Activated CD8-positive, alpha-beta memory T cell treated with anti-CD3 and anti-CD28 coated beads, Interleukin-2, amount 50 U/mL, for 48 hours (primary cell): ENCODE data around the gene FNDC3B.

Experiments used
- DNase-seq: peaks from one replicate; pipeline ENCODE4 v3.0.0-alpha.2; 2020

The FNDC3B gene

GRCh38 chr3:172379372-172379771, 340.0 kb downstream of the FNDC3B start:
- no peak for DNase-seq

GRCh38 chr3:172380632-172381031, 341.3 kb downstream of the FNDC3B start:
- DNase-seq = no peak

GRCh38 chr3:172383306-172383796, 344.0 kb downstream of the FNDC3B start:
- DNase-seq = no peak

DNA sequence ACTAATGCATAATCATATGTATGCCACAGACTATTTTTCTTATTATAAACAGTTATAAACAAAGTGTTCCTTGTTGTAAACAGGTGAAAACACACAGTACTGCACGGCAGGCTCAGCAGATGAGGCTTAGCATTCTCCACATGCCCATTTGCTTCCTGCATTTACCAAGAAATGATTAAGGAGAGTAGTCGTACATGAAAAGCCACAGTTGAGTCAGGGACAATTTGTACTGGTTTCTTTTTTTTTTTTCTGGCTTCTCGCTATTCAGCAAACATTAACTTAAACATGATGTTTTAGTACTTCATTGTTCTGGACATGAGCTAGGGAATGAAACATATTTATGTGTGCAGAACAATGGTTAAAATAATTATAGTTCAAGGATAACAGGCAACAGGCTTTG, 345.5 kb downstream of the FNDC3B start:
- no peak for DNase-seq

- DNase-seq = no peak
Observed at GRCh38 chr3:172387728-172388127, 348.4 kb downstream of the FNDC3B start.

DNA sequence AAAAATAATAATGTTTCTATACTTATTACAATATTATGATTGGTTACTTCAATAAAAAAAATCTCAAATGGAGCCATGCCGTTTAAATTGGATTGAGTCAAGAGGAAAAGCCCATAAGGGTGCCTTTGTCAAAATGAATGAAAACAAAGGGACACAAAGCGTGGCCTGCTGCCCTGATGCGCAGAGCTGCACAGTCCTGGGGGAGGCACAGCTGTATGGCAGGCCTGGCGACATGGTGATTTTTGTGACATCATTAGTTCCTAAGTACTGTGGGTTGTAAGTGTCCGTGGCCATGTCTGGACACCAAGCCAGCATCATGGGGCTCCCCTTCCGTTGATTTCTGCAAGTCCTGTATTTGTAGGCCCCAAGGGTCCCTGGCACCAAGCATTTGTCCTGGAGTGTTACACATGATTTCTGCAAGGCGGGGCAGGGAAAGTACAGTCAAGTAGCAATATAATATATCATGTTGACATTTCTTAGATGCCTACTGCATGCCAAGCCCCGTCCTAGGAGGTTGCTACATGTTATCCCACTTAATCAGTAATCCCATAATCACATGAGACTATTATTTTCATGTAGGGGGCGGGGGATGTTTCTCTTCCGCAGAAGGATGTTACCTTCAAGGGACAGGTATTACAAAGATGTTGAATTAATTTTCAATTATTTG, 349.2 kb downstream of the FNDC3B start:
- DNase-seq = no peak

DNA sequence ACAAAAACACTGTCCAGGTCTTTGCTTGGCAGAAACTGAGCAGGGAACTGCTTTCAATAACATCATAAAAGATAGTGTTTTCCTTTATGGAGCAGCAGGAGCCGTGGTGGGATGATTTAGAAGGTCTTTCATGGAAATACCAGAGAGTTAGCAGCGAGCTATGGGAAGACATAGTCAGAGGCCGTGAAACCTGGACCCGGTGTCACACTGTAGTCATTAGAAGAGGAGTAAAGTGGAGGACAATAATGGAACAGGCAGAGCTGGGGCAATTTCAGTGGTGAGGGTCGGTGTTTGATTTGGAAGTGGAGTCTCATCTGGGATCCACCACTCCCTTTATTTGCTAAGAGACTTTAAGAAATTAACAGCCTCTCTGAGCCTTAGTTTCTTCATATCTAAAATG, 351.4 kb downstream of the FNDC3B start:
- DNase-seq = no peak

- DNase-seq = no peak
Observed at GRCh38 chr3:172391592-172392302, 352.4 kb downstream of the FNDC3B start.

GRCh38 chr3:172394692-172395091, 355.3 kb downstream of the FNDC3B start:
- DNase-seq = no peak

- DNase-seq = no peak
Observed at GRCh38 chr3:172396400-172396799, 357.0 kb downstream of the FNDC3B start.

DNA sequence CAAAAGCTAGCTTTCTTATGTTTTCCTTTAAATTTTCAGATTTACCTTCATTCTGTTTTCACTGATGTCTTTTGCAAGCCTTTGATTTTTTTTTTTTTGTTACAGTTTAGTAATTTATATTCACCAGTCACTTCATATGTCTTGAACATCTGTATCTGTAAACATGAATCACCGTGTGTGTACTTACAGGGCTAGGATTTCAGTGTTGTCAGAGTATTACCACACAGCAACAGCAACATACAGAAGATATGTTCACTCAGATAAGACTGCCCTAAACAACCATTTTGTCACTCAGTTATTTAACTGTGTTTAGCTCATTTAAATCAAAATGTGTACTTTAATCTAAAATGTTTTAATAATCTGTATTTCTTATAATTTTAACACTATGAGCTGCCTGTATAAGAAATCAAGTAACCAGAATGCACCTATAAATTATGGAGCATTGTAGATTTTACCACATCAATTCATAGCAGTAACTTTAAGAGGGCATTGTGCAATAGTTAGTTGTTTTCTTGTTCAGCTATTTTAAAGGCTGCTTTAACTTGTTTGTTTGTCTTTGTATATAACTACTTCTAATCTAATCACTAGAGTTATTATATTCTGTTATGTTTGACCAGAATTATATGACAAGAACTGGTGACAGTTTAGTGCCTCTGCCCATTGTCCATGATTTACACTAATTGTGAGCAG, 358.5 kb downstream of the FNDC3B start:
- DNase-seq = no peak

DNA sequence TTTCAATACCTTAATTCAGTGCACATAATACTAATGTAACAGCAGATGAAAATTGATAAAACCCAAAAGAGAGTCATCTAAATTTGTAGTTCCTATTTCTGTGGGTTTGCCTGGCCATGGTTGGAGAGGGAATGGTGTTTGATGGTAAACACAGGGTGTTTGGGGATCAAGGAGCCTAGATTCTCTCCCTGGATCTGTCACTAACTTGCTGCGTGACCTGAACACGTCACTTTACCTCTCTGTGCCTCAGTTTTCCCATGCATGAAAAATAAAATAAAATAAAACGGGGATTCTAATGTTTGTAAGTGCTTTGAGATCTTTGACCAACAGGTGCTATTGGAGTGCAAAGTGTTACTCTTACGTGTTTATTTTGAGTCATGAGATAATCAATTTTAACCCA, 359.1 kb downstream of the FNDC3B start:
- DNase-seq = no peak

GRCh38 chr3:172402090-172402489, 362.7 kb downstream of the FNDC3B start:
- DNase-seq = no peak

DNA sequence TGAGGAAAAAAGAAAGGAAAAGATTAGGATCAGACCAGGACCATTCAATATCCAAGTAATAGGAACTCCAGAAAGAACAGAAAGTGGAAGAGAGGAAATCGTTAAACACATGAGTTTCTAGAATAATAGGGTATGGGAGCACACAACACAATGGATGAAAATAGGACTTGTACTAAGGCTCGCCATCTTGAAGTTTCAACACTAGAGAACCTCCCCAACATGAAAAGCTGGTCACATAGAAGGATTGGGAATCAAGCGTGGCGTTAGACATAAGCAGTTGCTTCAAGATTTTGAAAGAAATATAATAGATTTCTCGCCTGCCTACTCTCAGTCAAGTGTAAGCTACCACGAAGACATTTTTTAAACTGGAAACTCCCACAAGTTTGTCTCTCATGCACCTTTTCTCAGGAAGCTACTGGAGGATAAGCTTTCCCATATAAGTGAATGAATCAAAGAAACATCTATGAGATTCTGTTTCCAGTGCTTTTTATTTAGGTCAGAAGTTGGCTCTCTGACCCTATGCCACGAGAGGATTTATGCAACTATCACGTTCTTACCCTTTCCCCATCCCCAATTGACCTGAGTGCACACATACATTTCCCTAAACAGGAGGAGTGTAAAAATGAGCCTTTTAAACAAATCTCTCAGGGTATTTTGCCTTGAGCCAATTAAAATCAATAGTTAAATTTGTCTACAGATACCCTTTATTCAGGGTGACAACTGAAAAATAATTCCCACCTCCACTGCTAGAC, 363.7 kb downstream of the FNDC3B start:
- DNase-seq = no peak

GRCh38 chr3:172404237-172404962, 365.0 kb downstream of the FNDC3B start:
- no peak for DNase-seq

- no peak for DNase-seq
Observed at GRCh38 chr3:172405914-172406313, 366.5 kb downstream of the FNDC3B start.

- no peak for DNase-seq
Observed at GRCh38 chr3:172407872-172408271, 368.5 kb downstream of the FNDC3B start.

DNA sequence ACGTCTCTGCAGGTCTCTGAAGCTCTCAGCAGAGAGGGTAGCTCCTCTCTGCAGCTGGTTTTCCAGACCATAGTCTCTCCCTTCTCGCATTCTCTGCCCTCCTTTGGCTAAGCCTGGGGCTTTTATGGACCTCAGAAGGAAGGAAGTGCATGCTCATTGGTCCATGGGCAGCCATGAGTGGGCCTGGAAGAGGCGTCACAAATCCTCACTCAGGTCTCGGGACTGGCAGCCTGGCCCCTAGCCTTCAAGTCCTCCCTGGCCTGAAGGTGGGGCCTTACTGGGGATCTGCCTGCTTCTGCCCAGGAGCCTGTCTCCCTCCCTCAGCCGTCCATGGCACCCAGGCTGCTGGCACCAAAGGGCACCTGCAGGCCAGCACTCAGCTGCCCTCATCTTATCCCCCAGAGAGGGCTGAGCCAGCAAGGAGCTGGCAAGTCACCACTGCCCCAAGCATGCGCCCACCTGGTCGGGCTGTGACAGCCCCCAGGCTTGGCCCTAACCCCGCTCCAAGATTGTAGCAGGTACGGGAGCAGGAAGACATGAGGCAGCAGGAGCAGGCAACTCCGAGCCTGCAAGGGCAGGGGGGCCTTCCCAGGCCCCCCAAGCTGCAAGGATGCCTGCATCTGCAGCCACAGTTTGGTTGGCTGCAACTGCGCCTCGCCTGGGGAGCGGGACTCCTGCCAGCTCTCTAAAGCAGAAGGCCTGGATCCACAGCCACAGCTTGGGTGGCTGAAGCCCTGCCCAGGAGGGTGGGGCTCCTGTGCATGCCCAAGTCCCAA, 371.5 kb downstream of the FNDC3B start:
- no peak for DNase-seq

DNA sequence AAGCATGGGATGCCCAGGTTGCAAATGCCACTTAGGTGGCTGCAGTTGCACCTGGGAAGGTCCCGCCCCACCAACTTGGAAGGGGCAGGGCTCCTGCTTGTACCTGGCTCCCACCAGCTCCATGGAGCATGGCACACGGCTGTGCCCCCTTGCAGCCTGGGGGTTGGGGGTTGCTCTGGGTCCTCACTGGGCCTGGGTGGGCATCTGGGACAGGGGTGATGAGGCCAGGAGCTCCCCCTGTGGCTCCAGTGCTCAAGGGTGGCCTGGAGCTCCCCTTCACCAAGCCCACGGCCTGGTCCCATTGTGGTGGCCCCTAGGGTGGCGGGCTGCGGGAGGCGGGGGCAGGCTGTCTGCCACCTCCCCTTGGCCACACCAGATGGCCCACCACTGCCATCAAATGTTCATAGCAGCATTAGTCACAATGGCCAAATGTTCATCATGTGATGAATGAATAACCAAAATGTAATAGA, 372.1 kb downstream of the FNDC3B start:
- DNase-seq = no peak

- DNase-seq = no peak
Observed at GRCh38 chr3:172415323-172415722, 375.9 kb downstream of the FNDC3B start.

DNA sequence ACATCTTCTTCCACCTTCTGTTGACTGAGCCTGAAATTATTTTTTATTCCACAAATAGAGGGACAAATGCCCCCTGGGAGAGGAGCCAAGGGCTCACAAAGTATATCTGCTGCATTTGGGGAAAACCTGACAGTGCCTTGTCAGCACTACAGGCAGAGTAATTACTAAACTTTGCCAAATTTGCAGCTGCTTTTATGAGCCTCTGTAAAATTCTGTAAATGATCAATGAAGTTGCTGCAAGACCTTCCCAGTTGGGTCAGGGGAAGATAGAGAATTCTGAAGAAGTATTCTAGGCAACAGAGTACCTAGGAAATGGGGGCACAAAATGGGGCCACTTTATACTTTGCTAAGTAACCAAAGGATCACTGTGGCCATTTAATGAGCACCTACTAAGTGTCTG, 398.3 kb downstream of the FNDC3B start:
- no peak for DNase-seq

DNA sequence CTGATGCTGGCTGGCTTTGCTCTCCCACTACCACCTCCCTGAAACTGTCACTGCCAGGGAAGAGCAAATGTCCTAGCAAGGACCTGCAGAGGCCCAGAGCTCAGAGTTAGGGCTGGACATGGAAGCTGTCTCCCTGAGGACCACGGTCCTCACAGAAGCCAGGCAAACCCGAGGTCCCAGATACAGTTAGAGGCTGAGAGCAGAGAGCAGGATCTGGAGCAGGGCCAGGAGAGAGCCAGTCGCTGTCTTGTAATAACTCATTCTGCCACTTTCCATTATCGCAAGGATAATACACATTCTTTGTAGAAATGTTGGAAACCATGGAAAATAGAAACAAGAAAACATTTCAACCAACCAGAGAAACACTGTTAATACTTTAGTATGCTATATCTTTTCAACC, 398.8 kb downstream of the FNDC3B start:
- no peak for DNase-seq
